SK-N-SH treated with all-trans-retinoic acid at 6 μM for 48 hours (cell line): ENCODE measurements around the gene HIGD2A.

Experiments
- ATAC-seq: fragments of 200-7000 bp; cut with Tn5 transposase; 3 replicates; pipeline ENCODE4 v1.9.1; 2020; ENCODE audit warnings: mild to moderate bottlenecking, moderate library complexity
- BACH2 ChIP-seq: fragments of 250-450 bp; sonication (Bioruptor Pico); IDR thresholded peaks from 2 replicates; pipeline ENCODE4 v1.9.0; 2021; ENCODE audit warnings: mild to moderate bottlenecking, borderline replicate concordance
- CREB5 ChIP-seq: fragments of 250-450 bp; sonication (Bioruptor Pico); IDR thresholded peaks from 2 replicates; pipeline ENCODE4 v1.5.1; 2020; ENCODE audit warnings: low read depth, mild to moderate bottlenecking, moderate library complexity
- CSDC2 ChIP-seq: fragments of 250-450 bp; sonication (Bioruptor Pico); IDR thresholded peaks from 2 replicates; pipeline ENCODE4 v1.5.0; 2020; ENCODE audit warnings: mild to moderate bottlenecking, moderate library complexity
- ESRRG ChIP-seq: fragments of 250-450 bp; sonication (Bioruptor Pico); IDR thresholded peaks from 2 replicates; pipeline ENCODE4 v1.6.1; 2021; ENCODE audit warnings: mild to moderate bottlenecking
- GLIS3 ChIP-seq: fragments of 250-450 bp; sonication (Bioruptor Pico); IDR thresholded peaks from 2 replicates; pipeline ENCODE4 v1.5.0; 2020; ENCODE audit warnings: mild to moderate bottlenecking, moderate library complexity
- ISL1 ChIP-seq: fragments of 250-450 bp; sonication (Bioruptor Pico); IDR thresholded peaks from 2 replicates; pipeline ENCODE4 v2.1.2; 2022; ENCODE audit warnings: mild to moderate bottlenecking, moderate library complexity
- OSR1 ChIP-seq: fragments of 250-450 bp; sonication (Bioruptor Pico); IDR thresholded peaks from 2 replicates; pipeline ENCODE4 v1.8.0; 2022; ENCODE audit warnings: moderate library complexity, mild to moderate bottlenecking, inconsistent platforms
- POU6F1 ChIP-seq: fragments of 250-450 bp; sonication (Bioruptor Pico); IDR thresholded peaks from 2 replicates; pipeline ENCODE4 v1.8.0; 2021; ENCODE audit warnings: low read depth, mild to moderate bottlenecking, moderate library complexity, borderline replicate concordance
- PPARA ChIP-seq: fragments of 250-450 bp; sonication (Bioruptor Pico); IDR thresholded peaks from 2 replicates; pipeline ENCODE4 v1.5.0; 2020; ENCODE audit warnings: mild to moderate bottlenecking, borderline replicate concordance
- RARB ChIP-seq: fragments of 250-450 bp; sonication (Bioruptor Pico); IDR thresholded peaks from 2 replicates; pipeline ENCODE4 v1.8.0; 2021; ENCODE audit warnings: mild to moderate bottlenecking, moderate library complexity
- SNAI2 ChIP-seq: fragments of 250-450 bp; sonication (Bioruptor Pico); IDR thresholded peaks from 2 replicates; pipeline ENCODE4 v1.5.0; 2020; ENCODE audit warnings: mild to moderate bottlenecking, moderate library complexity
- TCF4 ChIP-seq: fragments of 250-450 bp; sonication (Bioruptor Pico); IDR thresholded peaks from 2 replicates; pipeline ENCODE4 v1.8.0; 2021; ENCODE audit warnings: mild to moderate bottlenecking, moderate library complexity, borderline replicate concordance
- TOX ChIP-seq: fragments of 250-450 bp; sonication (Bioruptor Pico); IDR thresholded peaks from 2 replicates; pipeline ENCODE4 v1.8.0; 2021; ENCODE audit warnings: mild to moderate bottlenecking, moderate library complexity, borderline replicate concordance
- TSHZ2 ChIP-seq: fragments of 250-450 bp; sonication (Bioruptor Pico); IDR thresholded peaks from 2 replicates; pipeline ENCODE4 v1.5.0; 2020; ENCODE audit warnings: mild to moderate bottlenecking, moderate library complexity
- ZC3H10 ChIP-seq: fragments of 250-450 bp; sonication (Bioruptor Pico); IDR thresholded peaks from 2 replicates; pipeline ENCODE4 v1.5.1; 2021; ENCODE audit warnings: mild to moderate bottlenecking, moderate library complexity
- ZFP3 ChIP-seq: fragments of 250-450 bp; sonication (Bioruptor Pico); IDR thresholded peaks from 2 replicates; pipeline ENCODE4 v1.5.0; 2020; ENCODE audit warnings: mild to moderate bottlenecking, moderate library complexity
- ZFP30 ChIP-seq: fragments of 450-650 bp; formaldehyde crosslinking; IDR thresholded peaks from 2 replicates; pipeline ENCODE4 v1.5.0; 2022; ENCODE audit warnings: mild to moderate bottlenecking, moderate library complexity
- ZNF565 ChIP-seq: fragments of 450-650 bp; formaldehyde crosslinking; conservative IDR thresholded peaks from 2 replicates; pipeline ENCODE4 v1.5.0; 2020; ENCODE audit warnings: low read depth, mild to moderate bottlenecking, moderate library complexity
- ZNF70 ChIP-seq: fragments of 450-650 bp; formaldehyde crosslinking; IDR thresholded peaks from 2 replicates; pipeline ENCODE4 v1.5.0; 2020; ENCODE audit warnings: mild to moderate bottlenecking, moderate library complexity
- ZNF8 ChIP-seq: fragments of 450-650 bp; formaldehyde crosslinking; IDR thresholded peaks from 2 replicates; pipeline ENCODE4 v1.5.0; 2020; ENCODE audit warnings: mild to moderate bottlenecking, moderate library complexity
- TF ChIP-seq, protein P1 (sequence below): fragments of 250-450 bp; sonication (Bioruptor Pico); IDR thresholded peaks from 2 replicates; pipeline ENCODE4 v1.8.0; 2020; ENCODE audit warnings: mild to moderate bottlenecking, moderate library complexity, borderline replicate concordance
- TF ChIP-seq, protein P2 (sequence below): fragments of 250-450 bp; sonication (Bioruptor Pico); IDR thresholded peaks from 2 replicates; pipeline ENCODE4 v1.5.1; 2021; ENCODE audit warnings: mild to moderate bottlenecking, moderate library complexity

Gene HIGD2A

GRCh38 chr5:176391999-176392398 is 3.4 kb downstream of the HIGD2A start:
- ATAC-seq: no peak
- TF ChIP-seq TSHZ2 (CRISPR knock-in tag) (no peak), ISL1 (CRISPR knock-in tag) (no peak), TCF4 (CRISPR knock-in tag) (no peak), BACH2 (CRISPR knock-in tag) (no peak), SNAI2 (no peak), ZNF565 (no peak), ESRRG (CRISPR knock-in tag) (no peak), GLIS3 (CRISPR knock-in tag) (no peak), RARB (CRISPR knock-in tag) (no peak), PPARA (CRISPR knock-in tag) (no peak), POU6F1 (CRISPR knock-in tag) (no peak), CREB5 (CRISPR knock-in tag) (no peak), ZFP3 (no peak), ZNF70 (CRISPR knock-in tag) (no peak), CSDC2 (CRISPR knock-in tag) (no peak), TOX (CRISPR knock-in tag) (no peak)
- TF ChIP-seq, protein P1, sequence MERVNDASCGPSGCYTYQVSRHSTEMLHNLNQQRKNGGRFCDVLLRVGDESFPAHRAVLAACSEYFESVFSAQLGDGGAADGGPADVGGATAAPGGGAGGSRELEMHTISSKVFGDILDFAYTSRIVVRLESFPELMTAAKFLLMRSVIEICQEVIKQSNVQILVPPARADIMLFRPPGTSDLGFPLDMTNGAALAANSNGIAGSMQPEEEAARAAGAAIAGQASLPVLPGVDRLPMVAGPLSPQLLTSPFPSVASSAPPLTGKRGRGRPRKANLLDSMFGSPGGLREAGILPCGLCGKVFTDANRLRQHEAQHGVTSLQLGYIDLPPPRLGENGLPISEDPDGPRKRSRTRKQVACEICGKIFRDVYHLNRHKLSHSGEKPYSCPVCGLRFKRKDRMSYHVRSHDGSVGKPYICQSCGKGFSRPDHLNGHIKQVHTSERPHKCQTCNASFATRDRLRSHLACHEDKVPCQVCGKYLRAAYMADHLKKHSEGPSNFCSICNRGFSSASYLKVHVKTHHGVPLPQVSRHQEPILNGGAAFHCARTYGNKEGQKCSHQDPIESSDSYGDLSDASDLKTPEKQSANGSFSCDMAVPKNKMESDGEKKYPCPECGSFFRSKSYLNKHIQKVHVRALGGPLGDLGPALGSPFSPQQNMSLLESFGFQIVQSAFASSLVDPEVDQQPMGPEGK (CRISPR knock-in tag): no peak

- TF ChIP-seq TCF4 (CRISPR knock-in tag) (no peak), CREB5 (CRISPR knock-in tag) (no peak)
These were observed 4.0 kb downstream of the HIGD2A start for GRCh38 chr5:176392526-176392925.

GRCh38 chr5:176394096-176394495 is 5.5 kb downstream of the HIGD2A start:
- no peak for ATAC-seq
- no peak for TF ChIP-seq ZNF565
- no peak for TF ChIP-seq ISL1 (CRISPR knock-in tag)
- TF ChIP-seq TCF4 (CRISPR knock-in tag): no peak
- no peak for TF ChIP-seq TSHZ2 (CRISPR knock-in tag)
- TF ChIP-seq ZNF70 (CRISPR knock-in tag): no peak
- TF ChIP-seq, protein P1 (CRISPR knock-in tag): no peak
- no peak for TF ChIP-seq ZFP3
- TF ChIP-seq, protein P2, sequence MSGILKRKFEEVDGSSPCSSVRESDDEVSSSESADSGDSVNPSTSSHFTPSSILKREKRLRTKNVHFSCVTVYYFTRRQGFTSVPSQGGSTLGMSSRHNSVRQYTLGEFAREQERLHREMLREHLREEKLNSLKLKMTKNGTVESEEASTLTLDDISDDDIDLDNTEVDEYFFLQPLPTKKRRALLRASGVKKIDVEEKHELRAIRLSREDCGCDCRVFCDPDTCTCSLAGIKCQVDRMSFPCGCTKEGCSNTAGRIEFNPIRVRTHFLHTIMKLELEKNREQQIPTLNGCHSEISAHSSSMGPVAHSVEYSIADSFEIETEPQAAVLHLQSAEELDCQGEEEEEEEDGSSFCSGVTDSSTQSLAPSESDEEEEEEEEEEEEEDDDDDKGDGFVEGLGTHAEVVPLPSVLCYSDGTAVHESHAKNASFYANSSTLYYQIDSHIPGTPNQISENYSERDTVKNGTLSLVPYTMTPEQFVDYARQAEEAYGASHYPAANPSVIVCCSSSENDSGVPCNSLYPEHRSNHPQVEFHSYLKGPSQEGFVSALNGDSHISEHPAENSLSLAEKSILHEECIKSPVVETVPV: no peak
- TF ChIP-seq BACH2 (CRISPR knock-in tag): no peak
- no peak for TF ChIP-seq ZNF8
- TF ChIP-seq OSR1 (CRISPR knock-in tag): no peak
- no peak for TF ChIP-seq ZC3H10 (CRISPR knock-in tag)
- TF ChIP-seq ZFP30: no peak

More at GRCh38 chr5:176392526-176392925, 4.0 kb downstream of the HIGD2A start:
- ATAC-seq: no peak
